SK-N-SH (cell line): ENCODE results near the gene LRCOL1. TPM values are rescaled to one million over a fixed set of nuclear protein-coding genes. Genes with fewer than 3 reads are reported as not detected.
A peak's percentile ranks its signal among the peaks of the same experiment; 100 is the strongest.

Experiments
- CTCF ChIA-PET: fragments of 300-600, 350-600 bp; formaldehyde crosslinking; extraction: SDS; loops from one replicate; lab custom pipeline; 2021; lab: Yijun Ruan, JAX
- POLR2A ChIA-PET: fragments of 350-600 bp; sonication (Branson Sonifier 250); formaldehyde crosslinking; extraction: SDS; loops from one replicate; lab custom pipeline; 2020; ENCODE audit warnings: antibody characterized with exemption, inconsistent platforms; lab: Yijun Ruan, JAX
- DNase-seq: peaks from one replicate; pipeline ENCODE4 v3.0.0; 2012
- H2AFZ ChIP-seq: fragments of 200-600 bp; sonication (generic); 2 replicates; pipeline ENCODE4 v1.8.1; 2016; ENCODE audit warnings: antibody characterized with exemption, mild to moderate bottlenecking, low read depth
- H3F3A ChIP-seq: fragments of 200-600 bp; sonication (generic); replicated peaks from 2 replicates; pipeline ENCODE3; 2016; ENCODE audit warnings: antibody characterized with exemption, mild to moderate bottlenecking; ENCODE audit not compliant: insufficient read depth
- H3K27ac ChIP-seq, 2 experiments: fragments of 200-500 bp in 1 of 2; fragments of 200-600 bp in 1 of 2; sonication (Bioruptor generic) in 1 of 2; sonication (generic), shearing (Covaris generic) in 1 of 2; 2 replicates each; pipeline versions ENCODE4 v1.5.1 to v1.6.1; 2014 to 2016; ENCODE audit warnings: low read depth in 2 of 2, inconsistent platforms in 1 of 2, low read length in 1 of 2, mild to moderate bottlenecking in 1 of 2, mixed read lengths in 1 of 2
- H3K27me3 ChIP-seq: fragments of 200-600 bp; sonication (generic), shearing (Covaris generic); 2 replicates; pipeline ENCODE4 v1.6.1; 2016; ENCODE audit warnings: mixed run types; ENCODE audit not compliant: insufficient read depth
- H3K36me3 ChIP-seq, 2 experiments: fragments of 200-500 bp in 1 of 2; fragments of 200-600 bp in 1 of 2; sonication (Bioruptor generic) in 1 of 2; sonication (generic) in 1 of 2; replicated peaks in 1 of 2; 2 replicates each; pipeline versions ENCODE3 to v1.5.1; 2014 to 2016; ENCODE audit warnings: low read length in 1 of 2, mild to moderate bottlenecking in 1 of 2; ENCODE audit not compliant: insufficient read depth in 2 of 2, control insufficient read depth in 1 of 2
- H3K4me1 ChIP-seq, 2 experiments: fragments of 200-500 bp in 1 of 2; fragments of 200-600 bp in 1 of 2; sonication (Bioruptor generic) in 1 of 2; sonication (generic), shearing (Covaris generic) in 1 of 2; 2 replicates each; pipeline versions ENCODE4 v1.5.1 to v1.6.1; 2014 to 2016; ENCODE audit warnings: low read depth in 1 of 2, low read length in 1 of 2, mixed run types in 1 of 2; ENCODE audit not compliant: insufficient read depth in 2 of 2, control insufficient read depth in 1 of 2
- H3K4me2 ChIP-seq: fragments of 200-600 bp; sonication (generic), shearing (Covaris generic); 2 replicates; pipeline ENCODE4 v1.6.1; 2017; ENCODE audit warnings: mixed run types
- H3K4me3 ChIP-seq, 2 experiments: fragments of 200-500 bp in 1 of 2; fragments of 200-600 bp in 1 of 2; sonication (Bioruptor generic) in 1 of 2; sonication (generic), shearing (Covaris generic) in 1 of 2; 2 replicates each; pipeline versions ENCODE4 v1.5.1 to v1.8.1; 2014 to 2016; ENCODE audit warnings: low read depth in 2 of 2, inconsistent platforms in 1 of 2, low read length in 1 of 2, mild to moderate bottlenecking in 1 of 2, mixed read lengths in 1 of 2, moderate library complexity in 1 of 2
- H3K79me2 ChIP-seq: fragments of 200-600 bp; sonication (generic); 2 replicates; pipeline ENCODE4 v1.8.1; 2017; ENCODE audit warnings: mild to moderate bottlenecking; ENCODE audit not compliant: insufficient read depth
- H3K9ac ChIP-seq: fragments of 200-600 bp; sonication (generic); 2 replicates; pipeline ENCODE4 v1.6.1; 2017; ENCODE audit warnings: mixed run types
- H3K9me2 ChIP-seq: fragments of 200-600 bp; sonication (generic); 2 replicates; pipeline ENCODE4 v1.6.1; 2017; ENCODE audit warnings: mixed run types
- H3K9me3 ChIP-seq: fragments of 200-600 bp; sonication (generic); 2 replicates; pipeline ENCODE4 v1.6.1; 2017; ENCODE audit warnings: mixed run types, mild to moderate bottlenecking, moderate library complexity
- H4K20me1 ChIP-seq: fragments of 200-600 bp; sonication (generic); 2 replicates; pipeline ENCODE4 v1.6.1; 2017; ENCODE audit warnings: mild to moderate bottlenecking, mixed run types; ENCODE audit not compliant: insufficient read depth
- CHD2 ChIP-seq: fragments of 150-350 bp; IDR thresholded peaks from 2 replicates; pipeline ENCODE4 v1.6.1; 2018; ENCODE audit warnings: low read length; ENCODE audit not compliant: partially characterized antibody
- FOSL2 ChIP-seq: IDR thresholded peaks from 2 replicates; pipeline ENCODE4 v1.4.0; 2012; ENCODE audit warnings: low read depth, mild to moderate bottlenecking, moderate library complexity, borderline replicate concordance
- GATA2 ChIP-seq: sonication (generic); formaldehyde crosslinking; IDR thresholded peaks from 2 replicates; pipeline ENCODE4 v1.5.0; 2020; ENCODE audit warnings: mild to moderate bottlenecking, missing genetic modification reagents
- MAX ChIP-seq: IDR thresholded peaks from 2 replicates; pipeline ENCODE4 v1.4.0; 2012; ENCODE audit warnings: low read depth
- MEF2A ChIP-seq: IDR thresholded peaks from 2 replicates; pipeline ENCODE4 v1.4.0; 2012; ENCODE audit warnings: low read depth, borderline replicate concordance
- MXI1 ChIP-seq: IDR thresholded peaks from 2 replicates; pipeline ENCODE4 v1.6.1; 2012; ENCODE audit warnings: mild to moderate bottlenecking, low read depth, low read length, improper control_type of control experiment
- PBX3 ChIP-seq: IDR thresholded peaks from 2 replicates; pipeline ENCODE4; 2012
- RAD21 ChIP-seq: IDR thresholded peaks from 2 replicates; pipeline ENCODE4 v1.6.1; 2012; ENCODE audit warnings: mild to moderate bottlenecking, low read length
- RCOR1 ChIP-seq: fragments of 150-350 bp; IDR thresholded peaks from 2 replicates; pipeline ENCODE4 v1.6.1; 2017; ENCODE audit warnings: antibody characterized with exemption, low read length
- SMC3 ChIP-seq: IDR thresholded peaks from 2 replicates; pipeline ENCODE4 v1.6.1; 2012; ENCODE audit warnings: low read depth, low read length, improper control_type of control experiment
- TCF12 ChIP-seq: IDR thresholded peaks from 2 replicates; pipeline ENCODE4 v1.4.0; 2012
- YY1 ChIP-seq: IDR thresholded peaks from 2 replicates; pipeline ENCODE4 v1.4.0; 2012; ENCODE audit warnings: low read depth, mild to moderate bottlenecking
- ZBTB33 ChIP-seq: IDR thresholded peaks from 2 replicates; pipeline ENCODE4 v1.4.0; 2012; ENCODE audit warnings: low read depth, borderline replicate concordance
- WGBS: methylation state at CpG from one replicate; pipeline ENCODE4 v1.1.6; 2017; ENCODE audit warnings: low lambda C conversion rate; 5-methylcytosine and 5-hydroxymethylcytosine counted together
- polyA plus RNA-seq, 3 experiments: library from polyadenylated mRNA; depleted of rRNA; stranded (reverse); fragments of >200 nt; gene quantifications; 2 replicates each; pipeline ENCODE4 v1.2.3, GENCODE V29; 2012
- TF ChIP-seq, protein P1 (sequence below): fragments of 200-600 bp; sonication (generic); IDR thresholded peaks from 2 replicates; pipeline ENCODE4 v1.6.1; 2017; ENCODE audit warnings: antibody characterized with exemption, mild to moderate bottlenecking, moderate library complexity
- TF ChIP-seq, protein P2 (sequence below): fragments of 150-350 bp; IDR thresholded peaks from 2 replicates; pipeline ENCODE4 v1.6.1; 2016; ENCODE audit warnings: mild to moderate bottlenecking, low read depth, low read length
- TF ChIP-seq, protein P3 (sequence below): IDR thresholded peaks from 2 replicates; pipeline ENCODE4 v1.6.1; 2012; ENCODE audit warnings: mild to moderate bottlenecking, low read depth, low read length, moderate library complexity

The LRCOL1 gene
- polyA plus RNA-seq, 1 of the 3 experiments (the other 2 are of a cell fraction) = 1.1 TPM

GRCh38 chr12:132614861-132615578 lies 4.6 kb upstream of the LRCOL1 start:
- 14% methylated on average over 18 of the region's 18 CpGs for WGBS
- POLR2A ChIA-PET = no interaction called here
- no peak overlapping the region for H3K9ac ChIP-seq
- H3K27ac ChIP-seq = no peak overlapping the region
- no peaks in the 10 kb centered on the region for H3K9me3 ChIP-seq
- no peak overlapping the region; a peak in 1 of 4 replicates for H3K4me3 ChIP-seq
- peaks cover 47% of the 10 kb centered on the region for H3K27me3 ChIP-seq
- H2AFZ ChIP-seq = no peak overlapping the region
- H3K4me2 ChIP-seq = no peak overlapping the region
- H3K36me3 ChIP-seq = no peaks in the 10 kb centered on the region
- CTCF ChIA-PET = interaction anchor here (0.6 to 7.2 kb wide), 32 partner anchors 8 to 475 kb away, joined by 3 to 122 read pairs (median 4); no protein-coding TSS in a partner anchor
- no peaks in the 10 kb centered on the region for H4K20me1 ChIP-seq
- H3K9me2 ChIP-seq = no peaks in the 10 kb centered on the region
- H3K4me1 ChIP-seq = peaks cover 0 to 12% of the 10 kb centered on the region in 2 experiments; a peak in 1 of 4 replicates
- TF ChIP-seq MXI1 (peak; percentile 85), MAX (peak; percentile 66; the same call in 1 of the 2 replicates), SMC3 (peak; percentile 92), RAD21 (peak; percentile 89), GATA2 (CRISPR knock-in tag) (no peak)
- TF ChIP-seq, protein P1, sequence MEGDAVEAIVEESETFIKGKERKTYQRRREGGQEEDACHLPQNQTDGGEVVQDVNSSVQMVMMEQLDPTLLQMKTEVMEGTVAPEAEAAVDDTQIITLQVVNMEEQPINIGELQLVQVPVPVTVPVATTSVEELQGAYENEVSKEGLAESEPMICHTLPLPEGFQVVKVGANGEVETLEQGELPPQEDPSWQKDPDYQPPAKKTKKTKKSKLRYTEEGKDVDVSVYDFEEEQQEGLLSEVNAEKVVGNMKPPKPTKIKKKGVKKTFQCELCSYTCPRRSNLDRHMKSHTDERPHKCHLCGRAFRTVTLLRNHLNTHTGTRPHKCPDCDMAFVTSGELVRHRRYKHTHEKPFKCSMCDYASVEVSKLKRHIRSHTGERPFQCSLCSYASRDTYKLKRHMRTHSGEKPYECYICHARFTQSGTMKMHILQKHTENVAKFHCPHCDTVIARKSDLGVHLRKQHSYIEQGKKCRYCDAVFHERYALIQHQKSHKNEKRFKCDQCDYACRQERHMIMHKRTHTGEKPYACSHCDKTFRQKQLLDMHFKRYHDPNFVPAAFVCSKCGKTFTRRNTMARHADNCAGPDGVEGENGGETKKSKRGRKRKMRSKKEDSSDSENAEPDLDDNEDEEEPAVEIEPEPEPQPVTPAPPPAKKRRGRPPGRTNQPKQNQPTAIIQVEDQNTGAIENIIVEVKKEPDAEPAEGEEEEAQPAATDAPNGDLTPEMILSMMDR = peak; percentile 89
- peaks cover 4% of the 10 kb centered on the region for H3F3A ChIP-seq
- peak; percentile 88 for DNase-seq
- H3K79me2 ChIP-seq = no peaks in the 10 kb centered on the region

GRCh38 chr12:132614029-132614428 lies 3.6 kb upstream of the LRCOL1 start:
- Histone ChIP-seq H3K4me3 (no peak overlapping the region), H4K20me1 (no peaks in the 10 kb centered on the region), H3K36me3 (no peaks in the 10 kb centered on the region), H3K27ac (no peak overlapping the region), H2AFZ (no peak overlapping the region), H3K4me2 (no peak overlapping the region), H3K4me1 (peaks cover 0 to 13% of the 10 kb centered on the region in 2 experiments; a peak in 1 of 4 replicates), H3K9me2 (no peaks in the 10 kb centered on the region), H3K9me3 (no peaks in the 10 kb centered on the region), H3F3A (peaks cover 4% of the 10 kb centered on the region), H3K79me2 (no peaks in the 10 kb centered on the region), H3K27me3 (peaks cover 53% of the 10 kb centered on the region), H3K9ac (no peak overlapping the region)
- ChIA-PET POLR2A (no interaction called here), CTCF (interaction anchor here (0.9 to 7.2 kb wide), 13 partner anchors 12 to 198 kb away, joined by 3 to 122 read pairs (median 5); no protein-coding TSS in a partner anchor)
- no peak for DNase-seq
- WGBS = 34% methylated on average over 5 of the region's 5 CpGs
- no peak for TF ChIP-seq FOSL2
- no peak for TF ChIP-seq MEF2A
- no peak for TF ChIP-seq YY1
- TF ChIP-seq RCOR1 = no peak
- TF ChIP-seq, protein P2, sequence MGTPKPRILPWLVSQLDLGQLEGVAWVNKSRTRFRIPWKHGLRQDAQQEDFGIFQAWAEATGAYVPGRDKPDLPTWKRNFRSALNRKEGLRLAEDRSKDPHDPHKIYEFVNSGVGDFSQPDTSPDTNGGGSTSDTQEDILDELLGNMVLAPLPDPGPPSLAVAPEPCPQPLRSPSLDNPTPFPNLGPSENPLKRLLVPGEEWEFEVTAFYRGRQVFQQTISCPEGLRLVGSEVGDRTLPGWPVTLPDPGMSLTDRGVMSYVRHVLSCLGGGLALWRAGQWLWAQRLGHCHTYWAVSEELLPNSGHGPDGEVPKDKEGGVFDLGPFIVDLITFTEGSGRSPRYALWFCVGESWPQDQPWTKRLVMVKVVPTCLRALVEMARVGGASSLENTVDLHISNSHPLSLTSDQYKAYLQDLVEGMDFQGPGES = no peak
- no peak for TF ChIP-seq MXI1
- no peak for TF ChIP-seq CHD2
- TF ChIP-seq PBX3 = no peak
- TF ChIP-seq, protein P3, sequence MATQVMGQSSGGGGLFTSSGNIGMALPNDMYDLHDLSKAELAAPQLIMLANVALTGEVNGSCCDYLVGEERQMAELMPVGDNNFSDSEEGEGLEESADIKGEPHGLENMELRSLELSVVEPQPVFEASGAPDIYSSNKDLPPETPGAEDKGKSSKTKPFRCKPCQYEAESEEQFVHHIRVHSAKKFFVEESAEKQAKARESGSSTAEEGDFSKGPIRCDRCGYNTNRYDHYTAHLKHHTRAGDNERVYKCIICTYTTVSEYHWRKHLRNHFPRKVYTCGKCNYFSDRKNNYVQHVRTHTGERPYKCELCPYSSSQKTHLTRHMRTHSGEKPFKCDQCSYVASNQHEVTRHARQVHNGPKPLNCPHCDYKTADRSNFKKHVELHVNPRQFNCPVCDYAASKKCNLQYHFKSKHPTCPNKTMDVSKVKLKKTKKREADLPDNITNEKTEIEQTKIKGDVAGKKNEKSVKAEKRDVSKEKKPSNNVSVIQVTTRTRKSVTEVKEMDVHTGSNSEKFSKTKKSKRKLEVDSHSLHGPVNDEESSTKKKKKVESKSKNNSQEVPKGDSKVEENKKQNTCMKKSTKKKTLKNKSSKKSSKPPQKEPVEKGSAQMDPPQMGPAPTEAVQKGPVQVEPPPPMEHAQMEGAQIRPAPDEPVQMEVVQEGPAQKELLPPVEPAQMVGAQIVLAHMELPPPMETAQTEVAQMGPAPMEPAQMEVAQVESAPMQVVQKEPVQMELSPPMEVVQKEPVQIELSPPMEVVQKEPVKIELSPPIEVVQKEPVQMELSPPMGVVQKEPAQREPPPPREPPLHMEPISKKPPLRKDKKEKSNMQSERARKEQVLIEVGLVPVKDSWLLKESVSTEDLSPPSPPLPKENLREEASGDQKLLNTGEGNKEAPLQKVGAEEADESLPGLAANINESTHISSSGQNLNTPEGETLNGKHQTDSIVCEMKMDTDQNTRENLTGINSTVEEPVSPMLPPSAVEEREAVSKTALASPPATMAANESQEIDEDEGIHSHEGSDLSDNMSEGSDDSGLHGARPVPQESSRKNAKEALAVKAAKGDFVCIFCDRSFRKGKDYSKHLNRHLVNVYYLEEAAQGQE = no peak
- no peak for TF ChIP-seq ZBTB33
- no peak for TF ChIP-seq TCF12
